Esophagus muscularis mucosa (tissue), 4 donors: ENCODE data around the gene SPATA20. TPM values are rescaled to one million over a fixed set of nuclear protein-coding genes. Genes with fewer than 3 reads are reported as not detected.

Experiments used
- DNase-seq: peaks from one replicate; pipeline ENCODE4 v3.0.0-alpha.2; 2017; ENCODE audit errors: extremely low spot score
- H3K27ac ChIP-seq, 4 donors: fragments of 200-600 bp; sonication (generic); replicated peaks in 1 of 4; 1 replicate in 3 of 4; 2 replicates in 1 of 4; pipeline ENCODE4 v1.5.1; 2016 to 2019; ENCODE audit warnings: mild to moderate bottlenecking in 1 of 4
- H3K27me3 ChIP-seq, 4 donors: fragments of 200-600 bp; sonication (generic); one replicate each; pipeline versions ENCODE4 v1.5.1 to v1.6.0; 2016 to 2019
- H3K36me3 ChIP-seq, 4 donors: fragments of 200-600 bp; sonication (generic); one replicate each; pipeline ENCODE4 v1.5.1; 2016 to 2019
- H3K4me1 ChIP-seq, 4 donors: fragments of 200-600 bp; sonication (generic); one replicate each; pipeline ENCODE4 v1.5.1; 2016 to 2019
- H3K4me3 ChIP-seq, 4 donors: fragments of 200-600 bp; sonication (generic); 1 replicate in 2 of 4; 2 replicates in 2 of 4; pipeline ENCODE4 v1.5.1; 2016 to 2019; ENCODE audit warnings: mild to moderate bottlenecking in 4 of 4, moderate library complexity in 1 of 4
- H3K9me3 ChIP-seq, 4 donors: fragments of 200-600 bp; sonication (generic); 1 replicate in 3 of 4; 2 replicates in 1 of 4; pipeline ENCODE4 v1.5.1; 2016 to 2019
- EP300 ChIP-seq: sonication (generic); formaldehyde crosslinking; IDR thresholded peaks from one replicate; pipeline ENCODE4 v1.6.1; 2017; ENCODE audit warnings: antibody characterized with exemption
- POLR2A ChIP-seq: fragments of 450-650 bp; IDR thresholded peaks from one replicate; pipeline ENCODE4 v1.6.1; 2017; ENCODE audit warnings: antibody characterized with exemption, moderate library complexity, mild to moderate bottlenecking, low read depth
- POLR2AphosphoS5 ChIP-seq, 2 donors: sonication (generic); formaldehyde crosslinking; IDR thresholded peaks; one replicate each; pipeline ENCODE4 v1.6.1; 2017; ENCODE audit warnings: antibody characterized with exemption in 2 of 2
- WGBS: methylation state at CpG from one replicate; pipeline ENCODE4 v1.1.5; 2018; 5-methylcytosine and 5-hydroxymethylcytosine counted together
- intact Hi-C: fragments of 100-400 bp; cut with DNase I; formaldehyde crosslinking; loops from one replicate; pipeline ENCODE4 v1.15.1; 2023
- total RNA-seq, 4 donors: library from RNA; depleted of rRNA; stranded (reverse); fragments of >200 nt; gene quantifications; one replicate each; pipeline versions ENCODE4 v1.1.0 to v1.2.1, GENCODE V29; 2016
- TF ChIP-seq, protein P1 (sequence below), 3 experiments: fragments of 200-600 bp in 2 of 3; fragments of 450-650 bp in 1 of 3; sonication (generic) in 2 of 3; IDR thresholded peaks; one replicate each; pipeline ENCODE4 v1.5.1; 2017 to 2019; ENCODE audit warnings: antibody characterized with exemption in 3 of 3, mild to moderate bottlenecking in 2 of 3, moderate library complexity in 1 of 3

SPATA20 gene
- total RNA-seq, 4 donors from 2014 or later = 44.1 to 64.4 (median 54.6) TPM

GRCh38 chr17:50599606-50600005, 52.6 kb downstream of the SPATA20 start:
- H3K27me3 ChIP-seq = no peaks in the 10 kb centered on the region
- WGBS = 89% methylated on average over 13 of the region's 15 CpGs
- no peak overlapping the region for H3K27ac ChIP-seq
- DNase-seq = no peak
- H3K4me3 ChIP-seq = no peak overlapping the region
- intact Hi-C loops = no loop called here
- TF ChIP-seq, protein P1, sequence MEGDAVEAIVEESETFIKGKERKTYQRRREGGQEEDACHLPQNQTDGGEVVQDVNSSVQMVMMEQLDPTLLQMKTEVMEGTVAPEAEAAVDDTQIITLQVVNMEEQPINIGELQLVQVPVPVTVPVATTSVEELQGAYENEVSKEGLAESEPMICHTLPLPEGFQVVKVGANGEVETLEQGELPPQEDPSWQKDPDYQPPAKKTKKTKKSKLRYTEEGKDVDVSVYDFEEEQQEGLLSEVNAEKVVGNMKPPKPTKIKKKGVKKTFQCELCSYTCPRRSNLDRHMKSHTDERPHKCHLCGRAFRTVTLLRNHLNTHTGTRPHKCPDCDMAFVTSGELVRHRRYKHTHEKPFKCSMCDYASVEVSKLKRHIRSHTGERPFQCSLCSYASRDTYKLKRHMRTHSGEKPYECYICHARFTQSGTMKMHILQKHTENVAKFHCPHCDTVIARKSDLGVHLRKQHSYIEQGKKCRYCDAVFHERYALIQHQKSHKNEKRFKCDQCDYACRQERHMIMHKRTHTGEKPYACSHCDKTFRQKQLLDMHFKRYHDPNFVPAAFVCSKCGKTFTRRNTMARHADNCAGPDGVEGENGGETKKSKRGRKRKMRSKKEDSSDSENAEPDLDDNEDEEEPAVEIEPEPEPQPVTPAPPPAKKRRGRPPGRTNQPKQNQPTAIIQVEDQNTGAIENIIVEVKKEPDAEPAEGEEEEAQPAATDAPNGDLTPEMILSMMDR (IDR thresholded peaks at IDR 0.05) = no peak
- TF ChIP-seq POLR2A (no peak), EP300 (no peak)
- H3K4me1 ChIP-seq = peaks cover 7 to 9% (median 9%) of the 10 kb centered on the region in 4 donors
- no peaks in the 10 kb centered on the region for H3K9me3 ChIP-seq
- H3K36me3 ChIP-seq = no peaks in the 10 kb centered on the region

GRCh38 chr17:50601823-50602375, 54.9 kb downstream of the SPATA20 start:
- H3K4me1 ChIP-seq = peaks cover 18 to 22% (median 19%) of the 10 kb centered on the region in 4 donors
- intact Hi-C loops = no loop called here

GRCh38 chr17:50602836-50603235, 55.9 kb downstream of the SPATA20 start:
- H3K27ac ChIP-seq = no peak overlapping the region
- DNase-seq = no peak
- peaks cover 18 to 22% (median 19%) of the 10 kb centered on the region in 4 donors for H3K4me1 ChIP-seq
- no peak for TF ChIP-seq POLR2A
- TF ChIP-seq POLR2AphosphoS5 (IDR thresholded peaks at IDR 0.05) = no peak
- TF ChIP-seq EP300 = no peak
- intact Hi-C loops = no loop called here
- peaks cover 0 to 4% (median 0%) of the 10 kb centered on the region in 4 donors for H3K27me3 ChIP-seq
- H3K36me3 ChIP-seq = no peaks in the 10 kb centered on the region
- H3K4me3 ChIP-seq = no peak overlapping the region
- 94% methylated on average over 5 of the region's 18 CpGs for WGBS
- H3K9me3 ChIP-seq = no peaks in the 10 kb centered on the region

More at GRCh38 chr17:50601823-50602375, 54.9 kb downstream of the SPATA20 start:
- Histone ChIP-seq H3K4me3 (no peak overlapping the region), H3K27ac (no peak overlapping the region), H3K9me3 (no peaks in the 10 kb centered on the region), H3K36me3 (no peaks in the 10 kb centered on the region), H3K27me3 (peaks cover 0 to 4% (median 0%) of the 10 kb centered on the region in 4 donors)
- WGBS = 87% methylated on average over 9 of the region's 13 CpGs
- no peak for TF ChIP-seq POLR2AphosphoS5 (IDR thresholded peaks at IDR 0.05)
- TF ChIP-seq, protein P1 (IDR thresholded peaks at IDR 0.05) = no peak
- no peak for TF ChIP-seq EP300
- TF ChIP-seq POLR2A = no peak
- no peak for DNase-seq

DNA sequence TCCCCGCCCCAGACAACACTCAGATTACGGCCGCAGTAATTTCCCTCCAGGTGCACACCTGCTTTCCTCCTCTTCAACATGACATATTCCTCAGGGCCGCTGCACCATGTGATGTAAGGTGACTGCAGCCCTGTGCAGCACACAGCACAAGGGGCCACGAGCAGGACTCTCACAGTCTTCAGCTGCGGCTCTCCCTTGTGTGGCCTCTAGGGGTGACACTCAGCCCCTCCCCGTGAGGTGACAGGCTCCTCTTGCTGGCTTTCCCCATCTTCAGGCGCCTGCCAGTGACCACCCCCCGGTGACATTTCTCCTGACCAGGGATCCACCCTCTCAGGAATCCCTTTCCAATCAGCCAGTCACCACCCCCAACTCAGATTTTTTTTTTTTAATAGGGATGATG, 56.4 kb downstream of the SPATA20 start:
- H3K4me1 ChIP-seq = peaks cover 18 to 22% (median 19%) of the 10 kb centered on the region in 4 donors
- no peaks in the 10 kb centered on the region for H3K9me3 ChIP-seq
- H3K36me3 ChIP-seq = no peaks in the 10 kb centered on the region
- intact Hi-C loops = no loop called here
- 92% methylated on average over 9 of the region's 9 CpGs for WGBS
- TF ChIP-seq, protein P1 (IDR thresholded peaks at IDR 0.05) = no peak
- TF ChIP-seq POLR2AphosphoS5 (IDR thresholded peaks at IDR 0.05) = no peak
- no peak for TF ChIP-seq POLR2A
- H3K4me3 ChIP-seq = no peak overlapping the region
- H3K27me3 ChIP-seq = peaks cover 0 to 8% (median 0%) of the 10 kb centered on the region in 4 donors
- DNase-seq = no peak
- no peak overlapping the region for H3K27ac ChIP-seq

DNA sequence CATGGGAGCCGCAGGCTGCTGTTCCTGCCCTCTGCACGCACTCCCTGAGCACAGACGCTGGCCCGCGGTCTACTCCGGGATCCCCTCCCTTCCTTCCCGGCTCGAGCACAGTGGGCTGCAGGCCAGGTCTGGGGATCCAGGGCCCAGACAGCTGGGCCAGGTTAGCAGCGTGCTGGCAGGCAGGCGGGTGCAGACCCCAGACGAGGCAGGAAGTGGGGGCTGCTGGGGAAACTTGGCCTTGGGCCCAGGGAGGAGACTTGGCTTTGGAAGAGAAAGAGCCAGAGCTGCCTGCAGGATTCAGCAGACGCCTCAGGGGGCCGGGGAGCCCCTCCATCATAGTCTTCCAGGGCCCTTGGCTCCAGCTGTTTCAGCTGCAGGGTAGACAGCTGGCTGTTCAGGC, 57.5 kb downstream of the SPATA20 start:
- H3K27ac ChIP-seq = no peak overlapping the region
- WGBS = 1% methylated on average over 10 of the region's 13 CpGs
- TF ChIP-seq EP300 (no peak), POLR2AphosphoS5 (IDR thresholded peaks at IDR 0.05) (peak in 1 of 2 donors; percentile 58)
- no peaks in the 10 kb centered on the region for H3K9me3 ChIP-seq
- no peak for DNase-seq
- peaks cover 18 to 22% (median 19%) of the 10 kb centered on the region in 4 donors for H3K4me1 ChIP-seq
- intact Hi-C loops = no loop called here
- peak overlapping the region in 3 of 4 donors; percentile 18 to 27 (median 23) for H3K4me3 ChIP-seq
- no peaks in the 10 kb centered on the region for H3K36me3 ChIP-seq
- peaks cover 0 to 20% (median 0%) of the 10 kb centered on the region in 4 donors for H3K27me3 ChIP-seq

GRCh38 chr17:50605429-50605828, 58.5 kb downstream of the SPATA20 start:
- intact Hi-C loops = no loop called here

More at GRCh38 chr17:50605429-50605828, 58.5 kb downstream of the SPATA20 start:
- H3K9me3 ChIP-seq = no peaks in the 10 kb centered on the region
- H3K36me3 ChIP-seq = no peaks in the 10 kb centered on the region
- 68% methylated on average over 10 of the region's 10 CpGs for WGBS
- H3K27me3 ChIP-seq = peaks cover 0 to 22% (median 0%) of the 10 kb centered on the region in 4 donors
- DNase-seq = no peak
- H3K27ac ChIP-seq = no peak overlapping the region
- TF ChIP-seq POLR2AphosphoS5 (IDR thresholded peaks at IDR 0.05) = no peak
- H3K4me3 ChIP-seq = no peak overlapping the region
- peaks cover 18 to 22% (median 19%) of the 10 kb centered on the region in 4 donors for H3K4me1 ChIP-seq

Other genes with a start within 250 kb of the SPATA20 start
- 10 to 100 TPM; 12.8 to 29.8 (median 26.0) TPM for gene XYLT2, start 201.0 kb upstream of the SPATA20 start, total RNA-seq
- gene MRPL27, start 174.0 kb upstream of the SPATA20 start, total RNA-seq = 10 to 100 TPM; 33.6 to 58.8 (median 48.1) TPM
- gene EME1, start 173.9 kb upstream of the SPATA20 start, total RNA-seq = not detected
- gene LRRC59, start 149.7 kb upstream of the SPATA20 start, total RNA-seq = 10 to 100 TPM; 41.1 to 68.1 (median 62.1) TPM
- 1 to 10 TPM; 6.0 to 9.6 (median 8.1) TPM for gene ACSF2, start 121.0 kb upstream of the SPATA20 start, total RNA-seq
- gene CHAD, start 78.3 kb upstream of the SPATA20 start, total RNA-seq = not detected
- gene RSAD1, start 68.3 kb upstream of the SPATA20 start, total RNA-seq = 10 to 100 TPM; 12.9 to 24.6 (median 16.1) TPM
- 1 to 10 TPM in 2 of 4 donors, under 1 TPM in 1, not detected in 1; 0.33 to 1.6 (median 1.2) TPM for gene MYCBPAP, start 38.7 kb upstream of the SPATA20 start, total RNA-seq
- gene EPN3, start 14.4 kb upstream of the SPATA20 start, total RNA-seq = not detected
- under 1 TPM in 3 of 4 donors, not detected in 1; 0.39 to 0.63 (median 0.50) TPM for gene CACNA1G, start 13.5 kb downstream of the SPATA20 start, total RNA-seq
- gene ABCC3, start 87.7 kb downstream of the SPATA20 start, total RNA-seq = 1 to 10 TPM in 3 of 4 donors, under 1 TPM in 1; 0.50 to 2.9 (median 1.9) TPM
- gene ANKRD40, start 160.7 kb downstream of the SPATA20 start, total RNA-seq = 10 to 100 TPM; 73.1 to 96.2 (median 87.4) TPM
- 10 to 100 TPM; 28.8 to 65.6 (median 38.9) TPM for gene LUC7L3, start 172.4 kb downstream of the SPATA20 start, total RNA-seq
- gene ANKRD40CL, start 220.3 kb downstream of the SPATA20 start, total RNA-seq = under 1 TPM in 1 of 4 donors, not detected in 3; 0.11 TPM